Stimulated activated CD8-positive, alpha-beta memory T cell treated with anti-CD3 and anti-CD28 coated beads, Interleukin-15, amount 100 ng/mL, for 4 hours (primary cell): Measurements from ENCODE around the gene COL16A1.

Source experiments
- DNase-seq, 2 donors: peaks; one replicate each; pipeline ENCODE4 v3.0.0-alpha.2; 2020; ENCODE audit warnings: low read depth in 2 of 2

Gene COL16A1

GRCh38 chr1:31687601-31688000, 16.2 kb downstream of the COL16A1 start:
- DNase-seq = no peak

- no peak for DNase-seq
Measured at GRCh38 chr1:31685795-31686194, 18.0 kb downstream of the COL16A1 start.

- no peak for DNase-seq
Measured at GRCh38 chr1:31683997-31684396, 19.8 kb downstream of the COL16A1 start.

GRCh38 chr1:31681415-31681814, 22.4 kb downstream of the COL16A1 start:
- no peak for DNase-seq

GRCh38 chr1:31679676-31680230, 24.1 kb downstream of the COL16A1 start:
- DNase-seq = no peak

GRCh38 chr1:31679091-31679490, 24.7 kb downstream of the COL16A1 start:
- DNase-seq = no peak

GRCh38 chr1:31678681-31679080, 25.1 kb downstream of the COL16A1 start:
- DNase-seq = no peak

GRCh38 chr1:31677949-31678348, 25.9 kb downstream of the COL16A1 start:
- DNase-seq = no peak

- DNase-seq = no peak
Measured at GRCh38 chr1:31677401-31677800, 26.4 kb downstream of the COL16A1 start.

GRCh38 chr1:31675756-31676155, 28.1 kb downstream of the COL16A1 start:
- no peak for DNase-seq

GRCh38 chr1:31675161-31675560, 28.7 kb downstream of the COL16A1 start:
- DNase-seq = no peak

- no peak for DNase-seq
Measured at GRCh38 chr1:31674626-31675025, 29.2 kb downstream of the COL16A1 start.

GRCh38 chr1:31673433-31673832, 30.4 kb downstream of the COL16A1 start:
- no peak for DNase-seq

- no peak for DNase-seq
Measured at GRCh38 chr1:31672986-31673385, 30.8 kb downstream of the COL16A1 start.

- DNase-seq = no peak
Measured at GRCh38 chr1:31671561-31672201, 32.1 kb downstream of the COL16A1 start.

- DNase-seq = no peak
Measured at GRCh38 chr1:31671147-31671546, 32.7 kb downstream of the COL16A1 start.

GRCh38 chr1:31670593-31670964, 33.2 kb downstream of the COL16A1 start:
- DNase-seq = no peak

- peak in 1 of 2 donors; percentile 1 for DNase-seq
Measured at GRCh38 chr1:31669786-31670592, 33.8 kb downstream of the COL16A1 start.

GRCh38 chr1:31669433-31669785, 34.4 kb downstream of the COL16A1 start:
- no peak for DNase-seq

GRCh38 chr1:31668303-31668883, 35.4 kb downstream of the COL16A1 start:
- DNase-seq = no peak

- no peak for DNase-seq
Measured at GRCh38 chr1:31667065-31667785, 36.6 kb downstream of the COL16A1 start.
